WERI-Rb-1 (cell line): ENCODE results near the gene KIRREL2.

Source experiments
- DNase-seq: peaks from one replicate; pipeline ENCODE4 v3.0.0-alpha.2; 2020
- H3K27ac ChIP-seq: fragments of 250-450 bp; sonication (Bioruptor Pico); 2 replicates; pipeline ENCODE4 v1.5.1; 2020; ENCODE audit warnings: mild to moderate bottlenecking, moderate library complexity
- H3K27me3 ChIP-seq: fragments of 250-450 bp; sonication (Bioruptor Pico); 2 replicates; pipeline ENCODE4 v1.5.1; 2021; ENCODE audit warnings: mild to moderate bottlenecking, low read depth, moderate library complexity; ENCODE audit not compliant: insufficient read depth, severe bottlenecking
- H3K36me3 ChIP-seq: fragments of 250-450 bp; sonication (Bioruptor Pico); 2 replicates; pipeline ENCODE4 v1.5.1; 2020; ENCODE audit warnings: mild to moderate bottlenecking, moderate library complexity
- H3K4me3 ChIP-seq: 2 replicates; pipeline ENCODE4 v1.5.1; 2011; ENCODE audit warnings: low read depth, mild to moderate bottlenecking, control low read depth, low read length
- H3K9me3 ChIP-seq: fragments of 250-450 bp; sonication (Bioruptor Pico); 2 replicates; pipeline ENCODE4 v1.5.1; 2021; ENCODE audit warnings: mild to moderate bottlenecking, moderate library complexity; ENCODE audit not compliant: severe bottlenecking
- TF ChIP-seq, protein P1 (sequence below): IDR thresholded peaks from 2 replicates; pipeline ENCODE4 v1.5.1; 2011; ENCODE audit warnings: low read depth, mild to moderate bottlenecking, control low read depth, inconsistent platforms, low read length

KIRREL2 gene

DNA sequence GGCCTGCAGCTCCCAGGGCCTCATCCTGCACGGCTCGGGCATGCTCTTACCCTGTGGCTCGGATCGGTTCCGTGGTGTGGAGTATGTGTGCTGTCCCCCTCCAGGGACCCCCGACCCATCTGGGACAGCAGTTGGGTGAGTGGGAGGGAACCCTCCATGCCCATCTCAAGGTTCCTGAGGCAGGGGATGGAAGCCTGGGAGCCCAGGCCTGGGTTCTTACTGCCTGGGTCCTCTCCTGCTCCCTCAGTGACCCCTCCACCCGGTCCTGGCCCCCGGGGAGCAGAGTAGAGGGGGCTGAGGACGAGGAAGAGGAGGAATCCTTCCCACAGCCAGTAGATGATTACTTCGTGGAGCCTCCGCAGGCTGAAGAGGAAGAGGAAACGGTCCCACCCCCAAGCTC is 14.9 kb downstream of the KIRREL2 start:
- Histone ChIP-seq H3K36me3 (peaks cover 48% of the 10 kb centered on the region), H3K4me3 (no peak overlapping the region), H3K9me3 (no peaks in the 10 kb centered on the region), H3K27ac (no peak overlapping the region), H3K27me3 (no peaks in the 10 kb centered on the region)
- TF ChIP-seq, protein P1, sequence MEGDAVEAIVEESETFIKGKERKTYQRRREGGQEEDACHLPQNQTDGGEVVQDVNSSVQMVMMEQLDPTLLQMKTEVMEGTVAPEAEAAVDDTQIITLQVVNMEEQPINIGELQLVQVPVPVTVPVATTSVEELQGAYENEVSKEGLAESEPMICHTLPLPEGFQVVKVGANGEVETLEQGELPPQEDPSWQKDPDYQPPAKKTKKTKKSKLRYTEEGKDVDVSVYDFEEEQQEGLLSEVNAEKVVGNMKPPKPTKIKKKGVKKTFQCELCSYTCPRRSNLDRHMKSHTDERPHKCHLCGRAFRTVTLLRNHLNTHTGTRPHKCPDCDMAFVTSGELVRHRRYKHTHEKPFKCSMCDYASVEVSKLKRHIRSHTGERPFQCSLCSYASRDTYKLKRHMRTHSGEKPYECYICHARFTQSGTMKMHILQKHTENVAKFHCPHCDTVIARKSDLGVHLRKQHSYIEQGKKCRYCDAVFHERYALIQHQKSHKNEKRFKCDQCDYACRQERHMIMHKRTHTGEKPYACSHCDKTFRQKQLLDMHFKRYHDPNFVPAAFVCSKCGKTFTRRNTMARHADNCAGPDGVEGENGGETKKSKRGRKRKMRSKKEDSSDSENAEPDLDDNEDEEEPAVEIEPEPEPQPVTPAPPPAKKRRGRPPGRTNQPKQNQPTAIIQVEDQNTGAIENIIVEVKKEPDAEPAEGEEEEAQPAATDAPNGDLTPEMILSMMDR, result no peak
- no peak for DNase-seq

DNA sequence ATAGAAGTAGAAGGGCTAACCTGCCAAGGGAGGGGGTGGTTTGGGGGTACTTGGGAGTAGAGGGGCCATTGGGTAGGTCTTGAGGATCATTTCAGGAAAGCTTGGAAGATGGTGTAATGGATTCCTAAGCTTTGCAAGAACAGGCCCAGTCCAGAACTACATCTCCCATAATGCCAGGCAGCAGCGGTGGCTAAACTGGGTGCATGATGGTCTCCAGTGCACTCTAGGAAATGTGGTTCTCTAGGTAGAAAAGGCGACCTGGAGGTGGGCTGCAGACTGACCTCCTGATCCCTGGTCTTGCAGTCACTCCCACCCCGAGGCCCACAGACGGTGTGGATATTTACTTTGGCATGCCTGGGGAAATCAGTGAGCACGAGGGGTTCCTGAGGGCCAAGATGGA is 15.5 kb downstream of the KIRREL2 start:
- Histone ChIP-seq H3K27me3 (no peaks in the 10 kb centered on the region), H3K36me3 (peaks cover 50% of the 10 kb centered on the region), H3K4me3 (no peak overlapping the region), H3K27ac (no peak overlapping the region), H3K9me3 (no peaks in the 10 kb centered on the region)
- TF ChIP-seq, protein P1, result no peak
- DNase-seq, result no peak

DNA sequence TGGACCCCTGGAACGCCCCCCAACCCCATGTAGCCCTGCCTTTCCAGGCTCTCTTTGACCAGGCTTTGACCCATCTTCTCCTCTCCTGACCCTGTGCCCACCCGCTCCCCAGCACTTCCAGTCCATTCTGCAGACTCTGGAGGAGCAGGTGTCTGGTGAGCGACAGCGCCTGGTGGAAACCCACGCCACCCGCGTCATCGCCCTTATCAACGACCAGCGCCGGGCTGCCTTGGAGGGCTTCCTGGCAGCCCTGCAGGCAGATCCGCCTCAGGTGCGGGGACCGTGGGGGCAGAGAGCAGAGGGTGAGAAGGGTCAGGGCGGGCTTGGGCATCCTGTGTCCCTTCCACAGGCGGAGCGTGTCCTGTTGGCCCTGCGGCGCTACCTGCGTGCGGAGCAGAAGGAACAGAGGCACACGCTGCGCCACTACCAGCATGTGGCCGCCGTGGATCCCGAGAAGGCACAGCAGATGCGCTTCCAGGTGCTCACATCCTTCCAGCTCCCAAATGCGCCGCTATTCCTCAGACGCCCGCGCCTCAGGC is 17.8 kb downstream of the KIRREL2 start:
- Histone ChIP-seq H3K4me3 (no peak overlapping the region), H3K27ac (no peak overlapping the region), H3K27me3 (no peaks in the 10 kb centered on the region), H3K9me3 (no peaks in the 10 kb centered on the region), H3K36me3 (peaks cover 67% of the 10 kb centered on the region)
- TF ChIP-seq, protein P1, result no peak
- DNase-seq, result no peak

DNA sequence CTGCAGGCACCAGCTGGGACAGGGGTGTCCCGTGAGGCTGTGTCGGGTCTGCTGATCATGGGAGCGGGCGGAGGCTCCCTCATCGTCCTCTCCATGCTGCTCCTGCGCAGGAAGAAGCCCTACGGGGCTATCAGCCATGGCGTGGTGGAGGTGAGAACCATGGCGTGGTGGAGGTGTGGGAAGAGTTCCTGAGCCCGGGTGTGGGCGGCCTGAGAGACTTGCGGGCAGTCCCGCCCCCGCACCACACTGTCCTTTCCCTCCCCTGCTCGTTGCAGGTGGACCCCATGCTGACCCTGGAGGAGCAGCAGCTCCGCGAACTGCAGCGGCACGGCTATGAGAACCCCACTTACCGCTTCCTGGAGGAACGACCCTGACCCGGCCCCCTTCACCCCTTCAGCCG is 22.4 kb downstream of the KIRREL2 start:
- H3K27me3 ChIP-seq, result no peaks in the 10 kb centered on the region
- H3K36me3 ChIP-seq, result peaks cover 43% of the 10 kb centered on the region
- DNase-seq, result no peak
- H3K4me3 ChIP-seq, result no peak overlapping the region
- no peaks in the 10 kb centered on the region for H3K9me3 ChIP-seq
- H3K27ac ChIP-seq, result no peak overlapping the region
- TF ChIP-seq, protein P1, result no peak

DNA sequence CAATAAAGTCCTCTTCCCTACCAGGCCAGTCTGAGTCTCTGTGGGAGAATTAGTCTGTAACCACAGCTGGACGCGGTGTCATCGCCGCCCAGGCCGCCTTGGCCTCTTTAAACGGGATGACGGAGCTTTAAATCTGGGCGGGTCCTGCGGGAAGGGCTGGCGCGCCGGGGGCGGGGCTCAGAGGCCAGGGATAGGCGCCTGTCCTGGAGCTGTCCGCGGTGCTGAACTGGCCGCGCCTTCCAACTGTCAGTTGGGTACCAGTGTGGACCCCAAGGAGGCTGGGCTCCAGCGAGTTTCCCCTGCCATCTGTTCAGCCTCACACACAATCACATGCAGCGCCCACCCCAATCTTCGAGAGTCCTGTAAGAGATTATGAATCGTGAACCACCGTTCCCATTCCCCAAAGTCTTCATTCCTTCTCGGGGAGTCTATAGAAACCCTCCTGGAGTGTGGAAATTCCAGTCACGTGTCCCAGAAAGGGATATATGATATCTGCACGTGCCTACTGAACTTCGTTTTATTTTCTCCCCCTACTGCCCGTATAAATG is 23.1 kb downstream of the KIRREL2 start:
- DNase-seq, result peak; percentile 88
- no peaks in the 10 kb centered on the region for H3K27me3 ChIP-seq
- TF ChIP-seq, protein P1, result no peak

More for the DNA sequence above, 23.1 kb downstream of the KIRREL2 start:
- Histone ChIP-seq H3K4me3 (no peak overlapping the region), H3K9me3 (no peaks in the 10 kb centered on the region), H3K27ac (0 out of 2 replicates have a peak overlapping the region, but pooled peaks have one; percentile 29), H3K36me3 (peaks cover 36% of the 10 kb centered on the region)
